Jurkat, Clone E6-1 (cell line): ENCODE data around the gene TACC3.

Source experiments
- DNase-seq: peaks from one replicate; pipeline ENCODE4 v3.0.0-alpha.2; 2011; ENCODE audit warnings: low read depth, low spot score
- H3K4me3 ChIP-seq: 2 replicates; pipeline ENCODE4 v1.5.1; 2011; ENCODE audit warnings: mild to moderate bottlenecking, low read length, control low read depth, moderate library complexity

The TACC3 gene

DNA sequence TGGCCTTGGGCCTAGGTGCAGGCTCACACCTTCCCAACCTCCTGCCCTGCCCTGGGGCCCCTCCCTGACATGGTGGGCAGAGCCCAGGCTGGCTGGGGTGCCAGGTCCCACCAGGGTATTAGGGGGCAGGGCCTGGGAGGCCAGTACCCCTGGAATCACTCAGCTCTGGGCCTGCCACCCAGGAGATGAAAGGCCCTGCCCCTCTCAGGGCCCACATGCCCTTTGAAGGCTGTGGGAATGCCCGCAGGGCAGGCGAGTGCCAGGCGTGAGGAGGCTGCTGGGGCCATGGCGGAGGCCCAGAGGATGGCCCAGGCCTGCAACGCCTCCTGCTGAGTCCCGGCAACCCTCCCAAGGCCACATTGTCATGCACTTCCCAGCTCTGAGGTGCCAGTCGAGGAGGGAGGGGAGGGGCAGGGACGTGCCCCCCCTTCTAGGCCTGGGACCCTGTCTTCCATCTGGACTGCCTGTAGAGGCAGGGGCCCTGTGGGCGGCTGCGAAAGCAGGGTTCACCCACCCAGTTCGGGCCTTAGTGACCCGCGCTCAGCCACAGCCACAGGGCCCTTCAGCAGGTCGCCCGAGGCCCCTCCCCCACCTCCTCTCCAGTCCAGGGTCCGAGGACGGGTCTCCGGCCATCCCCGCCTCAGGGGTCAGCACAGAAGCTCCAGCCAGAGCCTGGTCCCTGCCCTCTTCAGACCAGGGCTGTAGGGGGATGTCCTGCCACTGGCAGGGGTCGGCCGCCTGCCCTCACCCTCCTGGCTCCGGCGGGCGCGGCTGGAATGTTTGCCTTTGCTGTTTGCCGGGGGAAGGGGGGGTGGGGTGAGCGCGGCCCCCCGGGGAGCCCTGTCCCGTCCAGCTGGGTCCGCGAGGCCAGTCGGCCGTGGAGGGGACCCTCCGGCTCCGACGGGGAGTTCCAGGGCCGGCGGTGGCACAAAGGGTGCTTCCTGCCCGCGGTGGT, 45.1 kb downstream of the TACC3 start:
- H3K4me3 ChIP-seq = no peak overlapping the region
- no peak for DNase-seq

DNA sequence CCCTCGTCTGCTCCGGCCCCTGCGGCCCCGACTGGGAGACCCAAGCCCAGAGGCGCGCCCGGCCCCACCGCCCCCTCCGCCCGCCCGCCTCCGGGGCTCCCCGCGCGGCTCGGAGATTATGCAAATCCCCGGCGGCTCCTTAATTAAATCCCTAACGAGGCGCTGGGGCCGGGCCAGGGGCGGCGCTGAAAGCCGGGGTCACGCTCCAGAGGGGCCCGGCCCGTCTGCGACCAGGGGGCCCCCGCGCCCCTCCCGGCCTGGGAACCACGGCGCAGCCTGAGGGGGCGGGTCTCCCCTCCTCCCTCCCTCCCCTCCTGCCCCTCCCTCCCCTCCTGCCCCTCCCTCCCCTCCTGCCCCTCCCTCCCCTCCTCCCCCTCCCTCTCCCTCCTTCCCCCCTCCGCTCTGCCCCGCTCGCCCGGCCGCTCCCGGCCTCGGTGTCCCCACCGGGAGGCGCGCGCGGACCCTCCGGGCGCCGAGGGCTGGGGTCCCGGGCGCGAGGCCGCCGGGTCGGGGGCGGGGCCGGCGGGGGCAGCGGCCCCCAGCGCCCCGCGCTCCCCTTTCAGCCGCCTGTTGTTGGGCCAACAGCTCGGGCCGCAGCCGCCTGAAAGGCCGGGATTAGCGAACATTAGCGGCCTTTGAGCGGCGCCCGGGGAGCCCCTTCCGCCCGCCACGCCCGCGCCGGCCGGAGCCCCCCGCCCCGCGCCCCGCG, 45.9 kb downstream of the TACC3 start:
- DNase-seq = no peak
- H3K4me3 ChIP-seq = no peak overlapping the region; the same call in 1 of the 2 replicates

DNA sequence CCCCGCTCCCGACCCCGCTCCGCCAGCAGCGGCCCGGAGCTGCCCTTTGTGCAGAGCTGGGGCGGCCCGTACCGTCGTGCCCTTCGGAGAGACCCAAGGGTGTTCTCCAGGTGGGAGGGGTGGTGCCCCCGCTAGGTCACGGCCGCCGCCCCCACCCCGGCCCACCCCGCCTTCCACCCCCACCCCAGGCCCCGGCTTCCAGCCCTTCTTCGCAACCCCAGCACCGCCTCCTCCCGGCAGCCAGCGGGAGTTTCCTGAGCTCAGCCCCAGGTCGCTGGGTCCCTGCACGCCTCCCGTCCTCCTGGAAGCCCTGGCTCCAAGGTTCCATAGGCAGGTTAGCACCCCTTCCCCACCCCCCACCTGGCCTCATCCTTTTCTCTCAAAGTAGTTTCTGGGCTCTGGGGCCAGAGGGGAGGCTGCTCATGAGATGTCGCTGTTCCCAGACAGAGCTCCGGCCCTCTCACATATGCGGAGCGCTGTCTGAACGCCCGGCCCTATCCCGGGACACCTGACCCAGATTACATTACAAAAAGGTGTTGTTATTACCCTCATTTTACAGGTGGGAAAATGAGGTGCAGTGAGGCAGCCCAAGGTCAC, 46.5 kb downstream of the TACC3 start:
- no peak overlapping the region; the same call in 1 of the 2 replicates for H3K4me3 ChIP-seq
- DNase-seq = no peak

DNA sequence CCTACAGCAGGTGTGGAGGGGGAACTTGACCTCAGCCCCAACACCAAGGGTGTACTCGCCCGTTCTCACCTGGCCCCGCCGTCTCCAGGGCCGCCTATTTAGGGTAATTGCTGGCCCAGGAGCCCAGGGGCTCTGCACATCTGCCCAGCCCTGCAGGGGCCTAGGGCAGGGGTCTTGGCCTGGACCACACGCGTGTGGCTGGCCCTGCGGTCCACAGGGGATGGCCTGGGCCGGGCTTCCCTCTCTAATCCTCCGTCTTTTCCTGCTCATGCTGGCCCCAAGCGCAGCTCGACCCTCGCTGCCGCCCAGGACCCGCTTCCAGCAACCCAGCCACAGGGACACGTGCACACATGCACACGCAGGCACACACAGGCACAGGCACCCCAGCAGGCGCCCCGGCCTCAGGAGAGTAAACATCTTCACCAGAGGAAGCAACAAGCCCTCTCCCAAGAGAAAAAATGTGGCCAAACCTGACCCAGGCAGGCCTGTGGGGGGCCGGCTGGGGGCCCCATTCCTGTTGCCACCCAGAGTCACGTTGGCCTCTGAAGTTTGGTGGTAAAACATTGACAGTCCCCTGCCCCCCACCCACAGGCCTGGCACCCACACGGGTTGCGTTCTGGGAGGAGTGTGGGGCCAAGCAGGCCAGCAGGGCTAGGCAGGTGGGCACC, 47.2 kb downstream of the TACC3 start:
- DNase-seq = no peak
- no peak overlapping the region for H3K4me3 ChIP-seq

DNA sequence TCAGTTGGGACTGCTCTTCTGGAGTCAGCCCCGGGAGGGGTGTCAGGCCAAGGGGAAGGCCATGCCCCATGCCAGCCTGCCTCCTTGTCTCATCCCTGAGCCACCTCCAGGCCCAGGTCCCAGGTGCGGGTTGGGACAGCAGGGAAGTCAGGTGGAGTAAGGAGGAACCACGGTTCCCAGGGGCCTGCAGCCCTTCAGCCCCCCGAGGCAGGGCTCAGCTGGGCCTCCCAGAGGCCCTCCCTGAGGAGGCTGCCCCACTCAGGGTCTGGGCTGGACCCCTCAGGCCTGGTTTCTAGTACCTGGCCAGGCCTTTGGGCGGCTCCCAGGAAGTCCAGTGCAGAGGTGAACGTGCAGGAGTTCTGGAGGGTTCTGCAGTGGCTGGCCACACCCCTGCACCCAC, 48.4 kb downstream of the TACC3 start:
- H3K4me3 ChIP-seq = no peak overlapping the region
- DNase-seq = no peak

DNA sequence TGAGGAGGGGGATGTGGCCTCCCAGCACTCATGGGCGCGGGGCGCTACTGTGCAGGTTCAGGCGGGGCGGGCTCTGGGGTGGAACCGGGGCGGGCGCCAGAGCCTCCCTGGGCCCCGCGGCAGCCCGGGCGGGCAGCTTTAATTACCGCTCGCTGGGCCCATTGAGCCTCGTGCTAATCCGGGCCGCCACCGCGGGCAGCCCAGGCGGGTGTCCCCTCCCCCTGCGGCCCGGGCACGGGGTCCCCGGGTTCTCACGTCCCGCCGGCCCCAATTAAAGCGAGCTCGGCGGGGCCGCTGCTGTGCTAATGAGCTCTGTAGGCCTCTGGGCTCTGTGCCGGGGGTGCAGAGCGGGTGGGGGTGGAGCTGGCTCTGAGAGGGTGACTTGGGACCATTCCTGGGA, 48.9 kb downstream of the TACC3 start:
- H3K4me3 ChIP-seq = no peak overlapping the region
- DNase-seq = no peak

DNA sequence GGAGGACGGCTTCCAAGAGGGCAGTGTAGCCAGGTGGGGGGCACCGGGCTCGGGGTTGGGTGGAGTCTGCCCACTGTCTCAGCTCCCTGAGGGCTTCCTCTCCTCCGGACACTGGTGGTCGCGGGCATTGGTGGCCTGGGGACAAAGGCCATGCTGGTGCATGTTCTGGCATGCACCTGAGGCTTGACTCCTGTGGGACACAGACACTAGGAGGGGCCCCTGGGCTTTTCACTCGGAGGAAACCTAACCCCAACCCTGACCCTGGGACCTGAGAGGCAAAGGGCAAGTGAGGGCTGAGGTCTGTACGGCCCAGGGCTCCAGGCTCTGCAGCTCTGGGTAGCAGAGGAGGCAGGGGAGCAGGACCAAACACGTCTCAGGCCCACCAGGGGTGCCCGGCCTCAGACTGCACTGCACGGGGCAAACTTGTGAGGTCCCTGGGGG, 49.5 kb downstream of the TACC3 start:
- DNase-seq = no peak
- H3K4me3 ChIP-seq = no peak overlapping the region

DNA sequence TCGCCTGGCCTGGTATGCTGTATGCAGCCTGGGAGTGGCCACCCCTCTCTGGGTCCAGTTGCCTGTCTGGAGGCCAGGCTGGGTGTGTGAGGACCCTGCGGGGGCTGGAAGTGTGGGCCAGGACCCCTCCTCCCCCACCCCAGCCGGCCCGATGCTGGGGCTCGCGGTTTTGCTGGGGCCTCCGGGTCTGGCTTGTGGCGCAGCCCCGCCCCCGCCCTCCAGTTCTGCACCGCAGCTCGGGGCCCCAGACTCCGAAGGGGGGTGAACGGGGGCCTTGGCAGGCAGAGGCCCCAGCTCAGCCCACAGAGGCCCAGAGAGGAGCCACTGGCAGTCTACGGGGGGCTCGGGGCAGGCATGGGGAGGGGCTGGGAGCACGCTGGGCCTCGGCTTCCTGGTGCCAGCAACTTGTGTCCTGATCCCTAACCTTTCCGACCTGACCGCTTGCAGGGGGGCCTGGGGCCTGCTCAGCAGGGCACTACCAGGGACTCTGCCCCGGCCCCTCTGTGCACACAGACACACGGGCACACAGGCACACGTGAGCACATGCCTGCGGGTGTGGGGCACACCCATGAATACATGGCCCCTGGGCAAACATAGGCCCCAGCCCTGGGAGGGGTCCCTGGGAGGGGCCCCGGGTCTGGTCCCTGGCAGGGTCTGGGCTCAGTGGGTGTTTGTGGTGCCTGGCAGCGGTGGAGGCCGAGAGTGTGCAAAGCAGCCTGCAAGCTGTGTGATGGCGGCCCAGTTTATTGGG, 50.4 kb downstream of the TACC3 start:
- H3K4me3 ChIP-seq = no peak overlapping the region
- no peak for DNase-seq

DNA sequence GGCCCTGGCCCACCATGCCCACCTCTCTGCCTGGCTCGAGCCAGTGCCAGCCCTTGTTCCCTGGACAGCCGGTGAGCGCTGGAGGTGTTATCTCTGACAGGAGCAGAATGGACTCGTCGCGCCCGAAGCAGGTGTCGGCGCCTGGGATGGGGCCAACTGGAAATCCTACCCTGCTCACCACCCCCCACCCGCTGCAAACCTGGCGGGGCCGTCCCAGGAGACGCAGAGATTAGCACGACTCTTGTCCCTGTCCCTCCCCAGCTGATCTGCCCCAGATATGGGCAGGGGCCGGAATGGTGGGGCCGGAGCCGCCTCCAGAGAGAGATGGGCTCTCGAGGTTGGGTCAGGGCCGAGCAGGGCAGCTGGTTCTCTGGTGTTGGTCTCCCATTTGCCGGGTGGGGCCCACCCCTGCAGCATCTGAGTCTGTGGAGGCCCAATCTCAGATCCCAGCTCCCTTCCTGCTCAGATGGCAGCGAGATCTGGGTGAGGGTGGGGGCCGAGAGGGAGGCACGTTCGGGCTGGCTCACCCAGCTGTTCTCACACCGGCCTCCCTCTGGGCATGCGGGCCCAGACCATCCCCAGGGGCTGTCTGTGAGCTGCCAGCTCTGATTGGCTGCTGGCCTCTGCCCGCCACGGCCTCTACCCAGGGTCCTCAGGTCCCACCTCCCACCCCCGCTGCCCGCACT, 51.7 kb downstream of the TACC3 start:
- no peak for DNase-seq
- no peak overlapping the region for H3K4me3 ChIP-seq

DNA sequence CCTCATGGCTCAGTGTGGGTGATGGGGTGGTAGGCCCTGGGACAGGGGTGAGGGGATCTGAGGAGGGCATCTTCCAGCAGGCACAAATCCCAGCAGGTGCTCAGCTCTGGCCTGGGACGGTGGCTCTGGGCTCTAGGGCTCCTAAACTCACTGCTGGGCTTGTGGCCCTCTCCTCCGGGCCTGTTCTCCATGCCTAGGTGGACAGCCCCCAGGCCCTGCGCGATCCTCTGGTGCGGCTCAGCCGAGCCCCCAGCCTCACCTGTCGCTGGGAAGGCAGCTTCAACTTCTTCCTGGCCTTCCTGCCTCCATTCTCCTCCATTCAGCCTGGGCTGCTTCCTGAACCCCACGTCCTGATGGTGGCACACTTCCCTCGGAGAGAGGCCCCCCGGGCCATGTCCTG, 52.4 kb downstream of the TACC3 start:
- DNase-seq = no peak
- H3K4me3 ChIP-seq = no peak overlapping the region

DNA sequence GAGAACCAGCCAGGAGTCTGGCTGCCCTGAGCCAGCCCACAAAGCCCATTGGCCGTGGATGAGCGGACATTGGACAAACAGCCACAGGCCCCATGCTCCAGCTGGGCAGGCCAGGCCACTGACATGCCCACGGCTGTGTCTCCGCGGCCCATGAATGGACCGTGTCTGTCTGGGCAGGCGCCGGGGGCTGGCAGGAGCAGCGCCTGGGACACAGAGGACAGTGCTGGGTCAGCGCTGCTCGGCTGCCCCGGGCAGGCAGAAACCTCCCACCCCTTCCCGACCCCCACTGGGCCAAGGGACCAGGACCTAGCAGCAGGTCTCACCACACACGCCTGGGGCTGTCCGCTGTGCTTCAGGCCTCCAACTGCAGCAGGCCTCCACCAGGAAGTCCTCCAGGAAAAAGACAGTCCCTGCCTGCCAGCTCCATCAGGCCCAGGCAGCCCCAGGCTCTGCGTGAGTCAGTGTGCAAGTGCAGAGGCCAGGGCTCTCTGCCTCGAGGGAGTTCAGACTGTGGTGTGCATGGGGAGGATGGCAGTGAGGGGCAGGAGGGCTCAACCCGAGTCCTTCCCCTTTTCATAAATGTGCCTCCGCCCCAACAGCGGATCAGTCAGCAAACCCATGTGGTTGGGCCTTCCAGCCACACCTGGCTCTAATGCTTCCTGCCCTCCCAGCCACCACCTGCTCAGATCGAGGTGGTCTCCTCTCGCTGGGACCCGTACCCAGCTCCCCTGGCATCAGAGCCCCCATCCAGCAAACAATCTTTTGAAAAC, 54.6 kb downstream of the TACC3 start:
- H3K4me3 ChIP-seq = no peak overlapping the region
- DNase-seq = no peak

DNA sequence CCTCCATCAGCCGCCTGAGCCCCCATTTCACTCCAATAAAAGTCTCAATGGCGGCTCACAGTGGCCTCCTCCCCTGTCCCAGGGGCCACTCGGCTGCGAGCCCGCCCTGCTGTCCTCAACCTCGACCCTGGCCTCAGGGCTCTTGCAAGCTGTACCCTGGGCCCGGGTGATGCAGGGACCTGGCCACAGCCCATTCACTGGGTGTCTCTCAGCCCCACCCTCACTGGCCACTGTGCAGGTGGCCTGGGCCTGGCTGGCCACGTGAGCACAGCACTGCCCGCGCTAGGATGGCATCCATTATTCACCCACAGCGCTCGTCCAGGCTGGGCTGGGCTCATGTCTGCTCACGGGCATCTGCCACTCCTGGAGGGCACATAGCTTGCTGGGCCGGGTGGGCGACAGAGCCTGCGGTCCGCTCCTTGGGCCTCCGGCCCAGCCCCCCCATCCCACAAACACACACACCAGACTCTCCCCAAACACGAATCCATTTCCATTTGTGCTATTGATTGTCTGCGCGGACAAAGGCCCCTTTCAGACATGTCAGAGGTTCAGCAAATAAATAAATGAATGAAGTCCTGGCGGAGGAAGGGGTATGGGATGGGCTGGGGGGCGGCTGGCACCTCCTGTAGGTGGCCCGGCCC, 55.3 kb downstream of the TACC3 start:
- no peak for DNase-seq
- no peak overlapping the region for H3K4me3 ChIP-seq

DNA sequence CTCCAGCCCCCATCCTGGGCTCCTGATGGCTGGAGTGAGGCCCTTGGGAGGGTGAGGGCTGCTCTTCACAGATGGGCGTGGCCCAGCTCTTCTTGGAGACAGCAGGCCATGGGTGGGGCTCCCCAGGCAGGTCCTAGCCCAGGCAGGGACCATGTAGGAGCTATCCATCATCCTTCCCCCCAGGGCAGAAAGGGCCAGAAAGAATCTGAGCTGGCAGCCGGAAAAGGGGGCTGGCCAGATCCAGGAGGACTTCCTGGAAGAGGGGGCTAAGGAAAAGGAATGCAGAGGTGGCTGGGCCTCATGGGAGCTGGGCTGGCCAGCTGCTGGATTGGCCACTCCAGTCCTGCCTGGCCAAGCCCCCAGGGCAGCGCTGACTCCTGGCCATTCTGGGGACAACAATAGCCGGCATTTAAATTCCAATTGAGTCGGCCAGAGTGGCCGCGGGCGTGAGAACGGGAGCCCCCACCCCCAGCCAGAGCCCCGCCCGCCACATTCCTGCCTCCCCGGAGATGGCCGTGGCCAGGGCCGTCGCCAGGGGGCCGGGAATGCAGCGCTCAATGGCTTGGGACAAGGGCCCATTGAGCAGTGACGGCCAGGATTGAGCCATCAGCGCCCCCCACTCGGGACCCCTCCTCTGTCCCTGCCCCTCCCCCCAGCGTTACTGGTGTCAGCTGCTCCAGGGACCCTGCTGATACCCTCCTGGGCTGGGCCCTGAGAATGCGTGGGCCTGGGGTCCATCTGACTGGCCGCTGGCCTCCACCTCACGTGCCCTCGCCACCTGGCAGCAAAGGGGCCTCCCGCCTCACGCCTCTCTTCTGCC, 56.7 kb downstream of the TACC3 start:
- H3K4me3 ChIP-seq = no peak overlapping the region
- DNase-seq = no peak

DNA sequence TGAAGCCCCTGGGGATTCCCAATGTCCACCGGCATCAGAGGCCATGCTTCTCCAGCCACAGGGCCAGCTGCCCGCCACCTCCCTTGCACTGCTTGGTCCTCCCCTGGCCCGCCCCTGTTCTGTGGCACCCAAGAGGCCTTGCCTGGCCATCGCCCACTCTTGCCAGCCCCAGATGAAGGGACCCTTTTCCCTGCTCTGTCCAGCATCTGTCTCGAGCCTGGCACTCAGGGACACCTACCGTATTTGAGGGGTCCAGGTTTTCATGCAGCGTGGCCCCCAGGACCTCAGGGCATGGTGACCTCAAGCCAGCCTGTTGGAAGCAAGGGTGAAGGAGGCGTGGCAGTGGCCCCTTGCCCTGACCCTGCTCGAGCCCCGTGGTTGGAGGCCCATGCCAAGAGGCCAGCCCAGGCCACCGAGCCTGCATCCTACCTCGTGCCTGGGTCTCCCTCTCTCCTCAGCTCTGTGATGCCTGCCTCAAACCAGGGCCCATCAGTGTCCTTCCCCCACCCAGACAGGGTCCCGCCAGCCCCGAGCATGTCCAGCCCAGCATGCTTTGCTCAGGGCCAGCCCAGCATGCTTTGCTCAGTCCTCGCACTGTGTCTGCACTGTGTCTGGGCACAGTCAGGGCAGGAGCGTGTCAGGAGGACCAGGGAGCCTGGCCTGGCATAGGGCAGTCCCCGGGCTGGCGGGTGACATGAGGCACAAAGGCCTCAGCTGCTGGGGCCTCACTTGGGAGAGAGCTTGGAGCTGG, 57.5 kb downstream of the TACC3 start:
- no peak for DNase-seq
- H3K4me3 ChIP-seq = no peak overlapping the region

DNA sequence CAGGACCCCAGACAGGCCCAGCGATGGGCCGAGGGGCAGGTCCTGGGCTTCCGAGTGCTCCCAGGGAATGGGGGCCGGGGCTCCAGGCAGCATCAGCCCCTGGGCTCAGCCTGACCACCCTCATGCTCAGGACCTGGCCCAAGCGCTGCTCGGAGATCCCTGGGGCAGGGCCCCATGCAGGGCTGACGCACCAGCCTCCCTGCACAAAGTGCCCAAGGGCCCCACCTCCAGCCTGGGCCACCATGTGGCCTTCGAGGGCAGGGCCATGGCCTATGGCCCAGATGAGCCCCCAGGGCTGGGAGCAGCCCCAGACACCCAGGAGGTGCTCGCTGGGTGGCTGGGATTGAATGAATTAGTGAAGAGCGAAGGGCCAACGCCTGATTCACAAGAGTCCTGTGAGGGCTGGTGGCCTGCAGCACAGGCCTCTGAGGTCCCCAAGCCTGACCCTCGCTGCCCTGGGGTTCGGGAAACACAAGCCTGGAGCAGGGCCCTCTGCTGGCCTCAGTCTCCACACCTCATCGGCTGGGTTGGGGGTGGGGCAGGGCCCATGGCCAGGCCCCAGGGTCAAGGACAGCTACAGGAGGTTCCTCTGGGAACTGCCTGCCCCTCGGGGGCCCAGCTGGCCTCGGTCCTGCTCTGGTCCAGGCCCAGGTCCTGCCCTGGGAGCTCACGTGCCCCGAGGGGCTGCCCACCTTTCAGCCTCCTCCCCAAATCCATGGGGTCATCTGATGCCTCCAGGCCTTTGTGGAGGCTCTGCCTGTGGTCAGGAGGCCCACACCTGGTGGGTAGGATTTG, 58.5 kb downstream of the TACC3 start:
- DNase-seq = no peak

More for the DNA sequence above, 58.5 kb downstream of the TACC3 start:
- H3K4me3 ChIP-seq = no peak overlapping the region
